8988T (cell line): ENCODE results near the gene TGFBR3L.
"Not testable (repeated sequence)": the region's sequence is repeated elsewhere in the genome, so short reads cannot be mapped to it uniquely, and the experiment has no call there.

Source experiments
- DNase-seq: peaks from one replicate; pipeline ENCODE4 v3.0.0; 2011

Gene TGFBR3L

GRCh38 chr19:7905268-7905667, 9.4 kb upstream of the TGFBR3L start:
- DNase-seq, result no peak

GRCh38 chr19:7905859-7906258, 8.8 kb upstream of the TGFBR3L start:
- DNase-seq, result no peak

- no peak for DNase-seq
Observed at GRCh38 chr19:7907122-7907521, 7.5 kb upstream of the TGFBR3L start.

- no peak for DNase-seq
Observed at GRCh38 chr19:7907544-7907943, 7.1 kb upstream of the TGFBR3L start.

GRCh38 chr19:7908078-7908699, 6.4 kb upstream of the TGFBR3L start:
- no peak for DNase-seq

GRCh38 chr19:7908742-7909461, 5.7 kb upstream of the TGFBR3L start:
- DNase-seq, result no peak

GRCh38 chr19:7909471-7910067, 5.1 kb upstream of the TGFBR3L start:
- DNase-seq, result no peak

GRCh38 chr19:7910321-7911161, 4.1 kb upstream of the TGFBR3L start:
- no peak for DNase-seq

- DNase-seq, result no peak
Observed at GRCh38 chr19:7911508-7912143, 3.0 kb upstream of the TGFBR3L start.

- no peak for DNase-seq
Observed at GRCh38 chr19:7912144-7912696, 2.4 kb upstream of the TGFBR3L start.

GRCh38 chr19:7912697-7913564, 1.7 kb upstream of the TGFBR3L start:
- no peak for DNase-seq

- no peak for DNase-seq
Observed at GRCh38 chr19:7913652-7914051, 978 bp upstream of the TGFBR3L start.

GRCh38 chr19:7914099-7914498, 531 bp upstream of the TGFBR3L start:
- DNase-seq, result no peak

- no peak for DNase-seq
Observed at GRCh38 chr19:7915250-7916102, 846 bp downstream of the TGFBR3L start.

- DNase-seq, result peak; percentile 54
Observed at GRCh38 chr19:7916103-7916954, 1.7 kb downstream of the TGFBR3L start.

GRCh38 chr19:7916955-7917266, 2.3 kb downstream of the TGFBR3L start:
- DNase-seq, result no peak

GRCh38 chr19:7917267-7918061, 2.8 kb downstream of the TGFBR3L start:
- DNase-seq, result no peak

- DNase-seq, result not testable (repeated sequence)
Observed at GRCh38 chr19:7918062-7918614, 3.5 kb downstream of the TGFBR3L start.
